PFSK-1 (cell line): Measurements from ENCODE around the gene ARL9.

Source experiments
- FOXP2 ChIP-seq: optimal IDR thresholded peaks from 2 replicates; pipeline ENCODE3; 2011; ENCODE audit warnings: borderline replicate concordance, control low read depth, inconsistent platforms; ENCODE audit not compliant: insufficient read depth; ENCODE audit errors: extremely low read length, extremely low read depth
- POLR2AphosphoS5 ChIP-seq: IDR thresholded peaks from 2 replicates; pipeline ENCODE4 v1.6.1; 2012; ENCODE audit warnings: low read depth, mild to moderate bottlenecking, control low read depth, low read length, moderate library complexity
- SIN3A ChIP-seq: IDR thresholded peaks from 2 replicates; pipeline ENCODE4 v1.6.1; 2012; ENCODE audit warnings: mild to moderate bottlenecking, low read length, moderate library complexity, borderline replicate concordance; ENCODE audit not compliant: insufficient read depth
- TAF1 ChIP-seq: IDR thresholded peaks from 2 replicates; pipeline ENCODE4 v1.6.1; 2012; ENCODE audit warnings: low read length, control low read depth, borderline replicate concordance; ENCODE audit not compliant: insufficient read depth
- TF ChIP-seq, protein P1 (sequence below), 2 experiments: IDR thresholded peaks; 2 replicates each; pipeline versions ENCODE4 v1.6.1 to v1.8.0; 2011 to 2012; ENCODE audit warnings: low read depth in 2 of 2, low read length in 2 of 2, control low read depth in 1 of 2, inconsistent platforms in 1 of 2, mild to moderate bottlenecking in 1 of 2, moderate library complexity in 1 of 2; ENCODE audit not compliant: insufficient read depth in 1 of 2

ARL9 gene

DNA sequence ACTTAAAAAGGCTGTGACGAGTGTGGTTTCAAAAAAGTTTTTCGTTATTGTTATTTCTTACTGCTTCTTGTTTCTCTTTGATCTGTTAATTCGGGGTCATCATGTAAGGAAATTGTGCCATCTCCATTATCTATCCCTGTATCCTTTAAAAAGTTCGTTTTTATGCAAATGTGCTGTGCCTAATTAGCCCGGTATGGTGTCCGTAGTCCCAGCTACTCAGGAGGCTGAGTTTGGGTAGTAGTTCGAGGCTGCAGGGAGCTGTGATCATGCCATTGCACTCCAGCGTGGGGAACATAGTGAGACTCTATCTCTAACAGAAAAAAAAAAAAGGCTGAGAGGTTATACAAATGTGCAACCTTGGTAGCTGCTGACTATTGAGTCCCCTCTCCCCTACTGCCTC is 45.1 kb downstream of the ARL9 start:
- no peak for TF ChIP-seq TAF1

DNA sequence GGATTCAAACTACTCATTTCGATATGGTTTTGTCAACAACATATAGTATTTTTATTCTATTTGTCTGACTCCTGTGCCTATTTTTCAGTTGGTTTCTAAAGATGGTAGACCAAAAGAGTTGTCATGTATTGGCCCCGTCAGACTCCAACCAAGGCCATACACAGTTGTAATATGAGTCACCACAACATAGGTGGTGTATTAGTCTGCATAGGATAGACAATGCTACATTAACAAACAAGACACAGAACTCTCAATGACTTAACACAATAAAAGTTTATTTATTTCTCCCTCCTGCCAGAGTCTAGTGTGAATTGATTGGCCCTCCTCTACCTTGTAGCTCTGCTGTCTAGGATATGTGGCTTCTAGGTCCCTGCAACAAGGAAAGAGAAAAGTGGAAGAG is 45.9 kb downstream of the ARL9 start:
- TF ChIP-seq FOXP2 (no peak), SIN3A (no peak), POLR2AphosphoS5 (no peak), TAF1 (no peak)
- TF ChIP-seq, protein P1, sequence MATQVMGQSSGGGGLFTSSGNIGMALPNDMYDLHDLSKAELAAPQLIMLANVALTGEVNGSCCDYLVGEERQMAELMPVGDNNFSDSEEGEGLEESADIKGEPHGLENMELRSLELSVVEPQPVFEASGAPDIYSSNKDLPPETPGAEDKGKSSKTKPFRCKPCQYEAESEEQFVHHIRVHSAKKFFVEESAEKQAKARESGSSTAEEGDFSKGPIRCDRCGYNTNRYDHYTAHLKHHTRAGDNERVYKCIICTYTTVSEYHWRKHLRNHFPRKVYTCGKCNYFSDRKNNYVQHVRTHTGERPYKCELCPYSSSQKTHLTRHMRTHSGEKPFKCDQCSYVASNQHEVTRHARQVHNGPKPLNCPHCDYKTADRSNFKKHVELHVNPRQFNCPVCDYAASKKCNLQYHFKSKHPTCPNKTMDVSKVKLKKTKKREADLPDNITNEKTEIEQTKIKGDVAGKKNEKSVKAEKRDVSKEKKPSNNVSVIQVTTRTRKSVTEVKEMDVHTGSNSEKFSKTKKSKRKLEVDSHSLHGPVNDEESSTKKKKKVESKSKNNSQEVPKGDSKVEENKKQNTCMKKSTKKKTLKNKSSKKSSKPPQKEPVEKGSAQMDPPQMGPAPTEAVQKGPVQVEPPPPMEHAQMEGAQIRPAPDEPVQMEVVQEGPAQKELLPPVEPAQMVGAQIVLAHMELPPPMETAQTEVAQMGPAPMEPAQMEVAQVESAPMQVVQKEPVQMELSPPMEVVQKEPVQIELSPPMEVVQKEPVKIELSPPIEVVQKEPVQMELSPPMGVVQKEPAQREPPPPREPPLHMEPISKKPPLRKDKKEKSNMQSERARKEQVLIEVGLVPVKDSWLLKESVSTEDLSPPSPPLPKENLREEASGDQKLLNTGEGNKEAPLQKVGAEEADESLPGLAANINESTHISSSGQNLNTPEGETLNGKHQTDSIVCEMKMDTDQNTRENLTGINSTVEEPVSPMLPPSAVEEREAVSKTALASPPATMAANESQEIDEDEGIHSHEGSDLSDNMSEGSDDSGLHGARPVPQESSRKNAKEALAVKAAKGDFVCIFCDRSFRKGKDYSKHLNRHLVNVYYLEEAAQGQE (IDR thresholded peaks at IDR 0.05; ENCODE audit: insufficient read depth in 1 of 2, low read depth in 2 of 2, low read length in 2 of 2): no peak

DNA sequence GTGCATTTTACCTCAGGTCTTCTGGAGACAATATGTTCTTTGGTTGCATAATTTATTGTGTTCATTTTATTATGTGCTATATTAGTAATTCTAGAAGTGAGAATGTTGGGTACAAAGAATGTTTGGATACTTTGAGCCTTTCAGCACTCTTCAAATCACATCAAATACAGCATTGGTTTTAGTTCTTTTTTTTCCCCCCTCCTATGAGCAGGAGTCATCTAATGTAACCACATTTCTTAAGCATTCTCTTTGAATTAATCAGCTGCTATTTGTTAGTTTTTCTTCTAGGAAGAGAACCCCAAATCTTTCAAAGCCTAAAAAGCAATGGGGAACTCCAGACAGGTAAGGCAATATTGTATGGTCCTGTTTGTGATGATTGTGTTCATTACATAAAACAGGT is 46.7 kb downstream of the ARL9 start:
- TF ChIP-seq SIN3A: no peak
- TF ChIP-seq, protein P1 (IDR thresholded peaks at IDR 0.05; ENCODE audit: insufficient read depth in 1 of 2, low read depth in 2 of 2, low read length in 2 of 2): no peak

DNA sequence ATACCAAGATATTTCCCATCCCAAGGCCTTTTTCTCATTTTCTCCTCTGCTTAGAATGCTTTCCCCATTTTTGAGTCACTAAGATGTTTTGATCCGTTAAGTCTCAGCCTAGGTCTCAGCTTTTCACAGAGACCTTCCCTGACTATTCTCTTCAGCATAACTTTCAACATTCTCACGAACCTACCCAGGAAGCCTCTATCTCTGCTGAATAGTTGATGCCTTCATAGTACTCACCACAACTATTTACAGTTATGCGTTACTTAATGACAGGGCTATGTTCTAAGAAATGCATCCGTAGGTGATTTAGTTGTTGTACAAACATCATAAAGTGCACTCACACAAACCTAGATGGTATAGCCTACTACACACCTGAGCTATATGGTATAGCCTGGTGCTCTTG is 64.5 kb downstream of the ARL9 start:
- TF ChIP-seq SIN3A: no peak
- TF ChIP-seq, protein P1 (IDR thresholded peaks at IDR 0.05; ENCODE audit: insufficient read depth in 1 of 2, low read depth in 2 of 2, low read length in 2 of 2): no peak
- no peak for TF ChIP-seq POLR2AphosphoS5
- TF ChIP-seq FOXP2: no peak
- TF ChIP-seq TAF1: no peak
